GM18519 (cell line): Measurements from ENCODE around the gene PLEKHG5.

ENCODE experiments used
- ATAC-seq: cut with Tn5 transposase; IDR thresholded peaks from one replicate; pipeline ENCODE4 v1.9.1; 2021; ENCODE audit warnings: mild to moderate bottlenecking, moderate library complexity; ENCODE audit not compliant: unreplicated experiment, low FRiP score

PLEKHG5 gene

GRCh38 chr1:6491480-6491962, at the start of gene PLEKHG5:
Gene PLEKHG5 (minus strand): TSS chr1:6491667. CDS start chr1:6477571, 14,096 bp downstream.
- no peak for ATAC-seq

- ATAC-seq, result no peak
Measured at GRCh38 chr1:6538956-6539355, 47.5 kb upstream of the PLEKHG5 start.

- ATAC-seq, result no peak
Measured at GRCh38 chr1:6536291-6536690, 44.8 kb upstream of the PLEKHG5 start.

- no peak for ATAC-seq
Measured at GRCh38 chr1:6535214-6535613, 43.7 kb upstream of the PLEKHG5 start.

- ATAC-seq, result no peak
Measured at GRCh38 chr1:6534248-6534822, 42.9 kb upstream of the PLEKHG5 start.

GRCh38 chr1:6531996-6532395, 40.5 kb upstream of the PLEKHG5 start:
- no peak for ATAC-seq

- ATAC-seq, result no peak
Measured at GRCh38 chr1:6530504-6531160, 39.2 kb upstream of the PLEKHG5 start.

GRCh38 chr1:6528492-6528891, 37.0 kb upstream of the PLEKHG5 start:
- ATAC-seq, result no peak

- ATAC-seq, result no peak
Measured at GRCh38 chr1:6526316-6526715, 34.8 kb upstream of the PLEKHG5 start.

GRCh38 chr1:6523566-6523965, 32.1 kb upstream of the PLEKHG5 start:
- ATAC-seq, result no peak

- no peak for ATAC-seq
Measured at GRCh38 chr1:6521536-6521935, 30.1 kb upstream of the PLEKHG5 start.

- ATAC-seq, result no peak
Measured at GRCh38 chr1:6519935-6520671, 28.6 kb upstream of the PLEKHG5 start.

GRCh38 chr1:6519491-6519934, 28.0 kb upstream of the PLEKHG5 start:
- ATAC-seq, result no peak

GRCh38 chr1:6517435-6517851, 26.0 kb upstream of the PLEKHG5 start:
- no peak for ATAC-seq

- ATAC-seq, result no peak
Measured at GRCh38 chr1:6515771-6516170, 24.3 kb upstream of the PLEKHG5 start.

GRCh38 chr1:6513320-6513801, 21.9 kb upstream of the PLEKHG5 start:
- no peak for ATAC-seq

- no peak for ATAC-seq
Measured at GRCh38 chr1:6512908-6513280, 21.4 kb upstream of the PLEKHG5 start.

- ATAC-seq, result no peak
Measured at GRCh38 chr1:6512245-6512907, 20.9 kb upstream of the PLEKHG5 start.

- no peak for ATAC-seq
Measured at GRCh38 chr1:6511561-6512244, 20.2 kb upstream of the PLEKHG5 start.

GRCh38 chr1:6511056-6511455, 19.6 kb upstream of the PLEKHG5 start:
- no peak for ATAC-seq
